K562 (cell line): ENCODE results near the gene QSOX2. TPM values are rescaled to one million over a fixed set of nuclear protein-coding genes. Genes with fewer than 3 reads are reported as not detected.

Experiments used
- ATAC-seq: fragments of 200-7000 bp; cut with Tn5 transposase; 3 replicates; pipeline ENCODE4 v1.9.1; 2020; ENCODE audit warnings: moderate library complexity
- BruUV-seq: library from RNA; stranded (reverse); fragments of 400-500 nt; replicated peaks from 2 replicates; lab custom pipeline; 2021; lab: Mats Ljungman, UMichigan
- CTCF ChIA-PET: fragments of 300-600 bp; formaldehyde crosslinking; extraction: SDS; loops from one replicate; lab custom pipeline; 2021; ENCODE audit warnings: low intra/inter-chr PET ratio; lab: Yijun Ruan, JAX
- POLR2A ChIA-PET: fragments of 300-600, 350-650 bp; sonication (Branson Sonifier 250); formaldehyde crosslinking; extraction: SDS; loops from one replicate; lab custom pipeline; 2021; ENCODE audit warnings: antibody characterized with exemption, inconsistent platforms; lab: Yijun Ruan, JAX
- DNase-seq, 4 experiments: peaks; one replicate each; pipeline versions ENCODE4 v3.0.0 to v3.0.0-alpha.2; 2011 to 2018; ENCODE audit warnings: low spot score in 3 of 4, mixed read lengths in 3 of 4; ENCODE audit errors: extremely low read depth in 1 of 4
- FAIRE-seq: peaks from 2 replicates; lab custom pipeline; 2011; peaks lifted over from hg19 to GRCh38; lab: Jason Lieb, UNC
- H2AFZ ChIP-seq: 2 replicates; pipeline ENCODE4 v1.6.0; 2011; ENCODE audit warnings: low read depth, low read length, control low read depth, inconsistent platforms
- H3K27ac ChIP-seq: fragments of 200-600 bp; 3 replicates; pipeline ENCODE4 v1.8.0; 2011; ENCODE audit warnings: low read depth, mild to moderate bottlenecking, control low read depth, inconsistent platforms, low read length, moderate library complexity, mixed read lengths; ENCODE audit errors: extremely low read depth
- H3K27me3 ChIP-seq, 2 experiments: fragments of 300-600 bp in 1 of 2; 2 replicates in 1 of 2; 3 replicates in 1 of 2; pipeline versions ENCODE4 v1.6.0 to v1.8.0; 2011; ENCODE audit warnings: inconsistent platforms in 2 of 2, low read length in 2 of 2, mild to moderate bottlenecking in 1 of 2, mixed read lengths in 1 of 2, moderate library complexity in 1 of 2; ENCODE audit not compliant: control insufficient read depth in 2 of 2, insufficient read depth in 2 of 2
- H3K36me3 ChIP-seq: fragments of 300-600 bp; 3 replicates; pipeline ENCODE4 v1.8.0; 2011; ENCODE audit warnings: mild to moderate bottlenecking, low read length, inconsistent platforms; ENCODE audit not compliant: control insufficient read depth, insufficient read depth
- H3K4me1 ChIP-seq, 2 experiments: fragments of 200-600 bp in 1 of 2; replicated peaks in 1 of 2; 2 replicates in 1 of 2; 3 replicates in 1 of 2; pipeline versions ENCODE4 v1.5.1 to v1.8.0; 2011; ENCODE audit warnings: inconsistent platforms in 2 of 2, low read length in 2 of 2, mild to moderate bottlenecking in 1 of 2, mixed read lengths in 1 of 2, moderate library complexity in 1 of 2; ENCODE audit not compliant: control insufficient read depth in 2 of 2, insufficient read depth in 2 of 2
- H3K4me2 ChIP-seq: 2 replicates; pipeline ENCODE4 v1.6.1; 2011; ENCODE audit warnings: low read length, control low read depth, inconsistent platforms, mixed read lengths; ENCODE audit not compliant: insufficient read depth
- H3K4me3 ChIP-seq: fragments of 200-600 bp; sonication (generic), shearing (Covaris generic); 2 replicates; pipeline ENCODE4 v1.5.1; 2016; ENCODE audit warnings: control low read depth, inconsistent platforms
- H3K79me2 ChIP-seq: fragments of 200-600 bp; 3 replicates; pipeline ENCODE4 v1.8.0; 2011; ENCODE audit warnings: low read length, inconsistent platforms; ENCODE audit not compliant: control insufficient read depth, insufficient read depth
- H3K9ac ChIP-seq, 2 experiments: 2 replicates each; pipeline versions ENCODE4 v1.6.0 to v1.6.1; 2011; ENCODE audit warnings: low read depth in 2 of 2, low read length in 2 of 2, control low read depth in 1 of 2, inconsistent platforms in 1 of 2, mild to moderate bottlenecking in 1 of 2, mixed read lengths in 1 of 2; ENCODE audit not compliant: insufficient read depth in 1 of 2
- H3K9me1 ChIP-seq: one replicate; pipeline ENCODE4 v1.6.0; 2011; ENCODE audit warnings: inconsistent platforms, mild to moderate bottlenecking, low read length, moderate library complexity; ENCODE audit not compliant: control insufficient read depth, insufficient read depth
- H3K9me3 ChIP-seq: replicated peaks from 2 replicates; pipeline ENCODE4 v1.5.1; 2011; ENCODE audit warnings: low read depth, low read length, inconsistent platforms; ENCODE audit not compliant: control insufficient read depth, insufficient read depth
- H4K20me1 ChIP-seq: replicated peaks from 2 replicates; pipeline ENCODE4 v1.6.1; 2011; ENCODE audit warnings: low read length, inconsistent platforms, mixed read lengths; ENCODE audit not compliant: control insufficient read depth, insufficient read depth
- ZNF146 ChIP-seq: IDR thresholded peaks from one replicate; pipeline ENCODE4 v1.6.1; 2018; ENCODE audit warnings: missing compliant biosample characterization; ENCODE audit not compliant: unreplicated experiment
- WGBS: fragments of 100-300 bp; shearing (Covaris generic); methylation state at CpG from one replicate; pipeline ENCODE4 v1.1.6; 2016; ENCODE audit warnings: low coverage, mixed read lengths; ENCODE audit not compliant: insufficient coverage; ENCODE audit errors: missing lambda C conversion rate; 5-methylcytosine and 5-hydroxymethylcytosine counted together
- in situ Hi-C: fragments of 300-500 bp; cut with MboI; formaldehyde crosslinking; loops from 4 replicates; pipeline ENCODE4 v1.15.0; 2018; ENCODE audit warnings: inconsistent platforms, mixed read lengths
- intact Hi-C: fragments of 100-400 bp; cut with micrococcal nuclease; formaldehyde crosslinking; loops from 2 replicates; pipeline ENCODE4 v1.14.2; 2022
- polyA plus RNA-seq, 8 experiments: library from polyadenylated mRNA; depleted of rRNA in 4 of 8; stranded (reverse) in 5 of 8; unstranded in 3 of 8; fragments of >200 nt; fragmentation: Nextera tagmentation in 2 of 8; fragmentation: Illumina TruSeq in 1 of 8; extraction: Ambion mirVana in 2 of 8; extraction: Trizol in 1 of 8; gene quantifications; 2 replicates each; pipeline versions ENCODE4 v1.2.1 to v1.2.3, GENCODE V29; 2011 to 2014; ENCODE audit warnings: inconsistent platforms in 1 of 8, missing spikeins in 1 of 8
- total RNA-seq, 7 experiments: library from RNA; depleted of rRNA in 6 of 7; stranded (reverse); fragments of >200 nt in 6 of 7; fragmentation: Illumina TruSeq in 2 of 7; extraction: Trizol in 2 of 7; gene quantifications; 2 replicates each; pipeline versions ENCODE4 v1.2.1 to v1.2.3, GENCODE V29; 2011 to 2021; ENCODE audit warnings: low replicate concordance in 1 of 7
- TF ChIP-seq, protein P1 (sequence below): fragments of 250-450 bp; sonication (Bioruptor Pico); IDR thresholded peaks from 2 replicates; pipeline ENCODE4 v1.4.0; 2020; ENCODE audit warnings: mild to moderate bottlenecking, moderate library complexity

QSOX2 gene
- total and polyA plus RNA-seq, 9 of the 15 experiments (the other 6 are each of a cell fraction or from before 2014, with no cell fraction given): 0.51 to 23.7 (median 12.7) TPM

GRCh38 chr9:136286987-136287379, 41.4 kb upstream of the QSOX2 start:
- in situ Hi-C loops: no loop called here
- BruUV-seq: no TSS peak
- CTCF ChIA-PET: interaction anchor here (0.6 kb wide), 1 partner anchor 577 kb away, joined by 4 read pairs; no protein-coding TSS in a partner anchor

More at GRCh38 chr9:136286987-136287379, 41.4 kb upstream of the QSOX2 start:
- no peak overlapping the region for H3K27ac ChIP-seq
- no peak overlapping the region for H2AFZ ChIP-seq
- H3K27me3 ChIP-seq: peaks cover 19 to 72% of the 10 kb centered on the region in 2 experiments; a peak in 4 of 5 replicates
- H3K4me1 ChIP-seq: peaks cover 0 to 74% of the 10 kb centered on the region in 2 experiments; a peak in 2 of 5 replicates
- no peak for ATAC-seq
- H4K20me1 ChIP-seq: peaks cover 17% of the 10 kb centered on the region
- H3K9me3 ChIP-seq: no peaks in the 10 kb centered on the region
- intact Hi-C loops: no loop called here
- FAIRE-seq: no peak
- H3K9ac ChIP-seq: no peak overlapping the region; a peak in 1 of 4 replicates
- H3K4me3 ChIP-seq: no peak overlapping the region
- 25% methylated on average over 13 of the region's 13 CpGs for WGBS
- no peak overlapping the region for H3K4me2 ChIP-seq
- no peaks in the 10 kb centered on the region for H3K79me2 ChIP-seq
- no peaks in the 10 kb centered on the region for H3K9me1 ChIP-seq
- TF ChIP-seq, protein P1, sequence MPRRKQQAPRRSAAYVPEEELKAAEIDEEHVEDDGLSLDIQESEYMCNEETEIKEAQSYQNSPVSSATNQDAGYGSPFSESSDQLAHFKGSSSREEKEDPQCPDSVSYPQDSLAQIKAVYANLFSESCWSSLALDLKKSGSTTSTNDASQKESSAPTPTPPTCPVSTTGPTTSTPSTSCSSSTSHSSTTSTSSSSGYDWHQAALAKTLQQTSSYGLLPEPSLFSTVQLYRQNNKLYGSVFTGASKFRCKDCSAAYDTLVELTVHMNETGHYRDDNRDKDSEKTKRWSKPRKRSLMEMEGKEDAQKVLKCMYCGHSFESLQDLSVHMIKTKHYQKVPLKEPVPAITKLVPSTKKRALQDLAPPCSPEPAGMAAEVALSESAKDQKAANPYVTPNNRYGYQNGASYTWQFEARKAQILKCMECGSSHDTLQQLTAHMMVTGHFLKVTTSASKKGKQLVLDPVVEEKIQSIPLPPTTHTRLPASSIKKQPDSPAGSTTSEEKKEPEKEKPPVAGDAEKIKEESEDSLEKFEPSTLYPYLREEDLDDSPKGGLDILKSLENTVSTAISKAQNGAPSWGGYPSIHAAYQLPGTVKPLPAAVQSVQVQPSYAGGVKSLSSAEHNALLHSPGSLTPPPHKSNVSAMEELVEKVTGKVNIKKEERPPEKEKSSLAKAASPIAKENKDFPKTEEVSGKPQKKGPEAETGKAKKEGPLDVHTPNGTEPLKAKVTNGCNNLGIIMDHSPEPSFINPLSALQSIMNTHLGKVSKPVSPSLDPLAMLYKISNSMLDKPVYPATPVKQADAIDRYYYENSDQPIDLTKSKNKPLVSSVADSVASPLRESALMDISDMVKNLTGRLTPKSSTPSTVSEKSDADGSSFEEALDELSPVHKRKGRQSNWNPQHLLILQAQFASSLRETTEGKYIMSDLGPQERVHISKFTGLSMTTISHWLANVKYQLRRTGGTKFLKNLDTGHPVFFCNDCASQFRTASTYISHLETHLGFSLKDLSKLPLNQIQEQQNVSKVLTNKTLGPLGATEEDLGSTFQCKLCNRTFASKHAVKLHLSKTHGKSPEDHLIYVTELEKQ (CRISPR knock-in tag): no peak
- peak; percentile 69 for TF ChIP-seq ZNF146
- no peaks in the 10 kb centered on the region for H3K36me3 ChIP-seq
- no peak for DNase-seq
- POLR2A ChIA-PET: interaction anchor here (0.6 to 1.0 kb wide), 2 partner anchors 11 to 193 kb away, joined by 3 to 4 read pairs; no protein-coding TSS in a partner anchor
